Endothelial cell of umbilical vein (primary cell): Measurements from ENCODE around the gene ABCA10. TPM values are rescaled to one million over a fixed set of nuclear protein-coding genes. Genes with fewer than 3 reads are reported as not detected.

Experiments
- BruUV-seq: library from RNA; stranded (reverse); fragments of 400-500 nt; replicated peaks from 2 replicates; lab custom pipeline; 2021; lab: Mats Ljungman, UMichigan
- CTCF ChIA-PET: fragments of 300-600, 350-600 bp; sonication (Branson Sonifier 250); formaldehyde crosslinking; loops from one replicate; lab custom pipeline; 2021; ENCODE audit warnings: antibody characterized with exemption, inconsistent platforms; lab: Charles Lee
- POLR2A ChIA-PET: fragments of 300-600, 350-600 bp; sonication (Branson Sonifier 250); formaldehyde crosslinking; loops from one replicate; lab custom pipeline; 2021; ENCODE audit warnings: antibody characterized with exemption, inconsistent platforms; lab: Charles Lee
- DNase-seq: peaks from one replicate; pipeline ENCODE4 v3.0.0-alpha.2; 2011; ENCODE audit warnings: low read depth, low spot score
- FAIRE-seq: peaks from 2 replicates; lab custom pipeline; 2011; peaks lifted over from hg19 to GRCh38; lab: Jason Lieb, UNC
- H2AFZ ChIP-seq: 2 replicates; pipeline ENCODE4 v1.6.0; 2012; ENCODE audit warnings: low read depth, low read length, control low read depth, inconsistent platforms
- H3K27ac ChIP-seq: 2 replicates; pipeline ENCODE4 v1.5.1; 2011; ENCODE audit warnings: low read depth, mild to moderate bottlenecking, control low read depth, low read length, moderate library complexity; ENCODE audit not compliant: insufficient read depth
- H3K27me3 ChIP-seq, 2 experiments: 2 replicates each; pipeline versions ENCODE4 v1.6.0 to v1.6.1; 2011; ENCODE audit warnings: low read length in 2 of 2, mixed read lengths in 1 of 2; ENCODE audit not compliant: control insufficient read depth in 2 of 2, insufficient read depth in 2 of 2
- H3K36me3 ChIP-seq, 2 experiments: 2 replicates in 1 of 2; 3 replicates in 1 of 2; pipeline ENCODE4 v1.5.1; 2011; ENCODE audit warnings: low read length in 2 of 2, mild to moderate bottlenecking in 1 of 2, moderate library complexity in 1 of 2; ENCODE audit not compliant: control insufficient read depth in 2 of 2, insufficient read depth in 2 of 2; ENCODE audit errors: extremely low read depth in 1 of 2
- H3K4me1 ChIP-seq: 3 replicates; pipeline ENCODE4 v1.5.1; 2011; ENCODE audit warnings: mild to moderate bottlenecking, low read length; ENCODE audit not compliant: control insufficient read depth, insufficient read depth; ENCODE audit errors: extremely low read depth
- H3K4me2 ChIP-seq: 2 replicates; pipeline ENCODE4 v1.6.1; 2011; ENCODE audit warnings: low read length, control low read depth, mixed read lengths; ENCODE audit not compliant: insufficient read depth
- H3K4me3 ChIP-seq, 3 experiments: fragments of 200-600 bp in 1 of 3; sonication (generic), shearing (Covaris generic) in 1 of 3; replicated peaks in 1 of 3; 2 replicates each; pipeline ENCODE4 v1.5.1; 2011 to 2016; ENCODE audit warnings: control low read depth in 3 of 3, low read length in 3 of 3, mild to moderate bottlenecking in 2 of 3, inconsistent platforms in 1 of 3, low read depth in 1 of 3, moderate library complexity in 1 of 3; ENCODE audit not compliant: insufficient read depth in 1 of 3
- H3K79me2 ChIP-seq: 2 replicates; pipeline ENCODE4 v1.6.0; 2012; ENCODE audit warnings: low read length, inconsistent platforms; ENCODE audit not compliant: control insufficient read depth, insufficient read depth
- H3K9ac ChIP-seq: replicated peaks from 2 replicates; pipeline ENCODE3; 2011; ENCODE audit warnings: low read length, control low read depth; ENCODE audit not compliant: insufficient read depth; ENCODE audit errors: extremely low read depth
- H3K9me1 ChIP-seq: replicated peaks from 3 replicates; pipeline ENCODE4 v1.6.0; 2011; ENCODE audit warnings: mild to moderate bottlenecking, low read length; ENCODE audit not compliant: control insufficient read depth, insufficient read depth; ENCODE audit errors: extremely low read depth
- H3K9me3 ChIP-seq: replicated peaks from 2 replicates; pipeline ENCODE4 v1.5.1; 2012; ENCODE audit warnings: low read length, inconsistent platforms; ENCODE audit not compliant: control insufficient read depth, insufficient read depth
- H4K20me1 ChIP-seq: replicated peaks from 2 replicates; pipeline ENCODE3; 2011; ENCODE audit warnings: mild to moderate bottlenecking, low read length; ENCODE audit not compliant: control insufficient read depth, insufficient read depth; ENCODE audit errors: extremely low read depth
- EZH2 ChIP-seq: IDR thresholded peaks from 2 replicates; pipeline ENCODE4 v1.6.1; 2012; ENCODE audit warnings: borderline replicate concordance, low read depth, mild to moderate bottlenecking, moderate library complexity, low read length, inconsistent platforms; ENCODE audit not compliant: severe bottlenecking
- FOS ChIP-seq: IDR thresholded peaks from 2 replicates; pipeline ENCODE4 v1.6.1; 2011; ENCODE audit warnings: mild to moderate bottlenecking, low read length, moderate library complexity, borderline replicate concordance; ENCODE audit not compliant: insufficient read depth
- GATA2 ChIP-seq: IDR thresholded peaks from 2 replicates; pipeline ENCODE4 v1.7.0; 2011; ENCODE audit warnings: low read depth, mild to moderate bottlenecking, moderate library complexity, mixed read lengths, low read length; ENCODE audit not compliant: insufficient read length, insufficient read depth
- JUN ChIP-seq: IDR thresholded peaks from 2 replicates; pipeline ENCODE4 v1.6.1; 2011; ENCODE audit warnings: borderline replicate concordance, low read depth; ENCODE audit not compliant: insufficient read length, insufficient read depth
- MYC ChIP-seq: IDR thresholded peaks from one replicate; pipeline ENCODE4 v1.6.1; 2011; ENCODE audit warnings: mild to moderate bottlenecking, low read depth, low read length
- POLR2A ChIP-seq: IDR thresholded peaks from 2 replicates; pipeline ENCODE4 v1.6.1; 2012; ENCODE audit warnings: low read depth, mild to moderate bottlenecking, control low read depth, low read length
- POLR2AphosphoS5 ChIP-seq: IDR thresholded peaks from 2 replicates; pipeline ENCODE4 v1.6.1; 2012; ENCODE audit warnings: low read depth, mild to moderate bottlenecking, control low read depth, low read length, moderate library complexity; ENCODE audit not compliant: insufficient read depth
- dilution Hi-C: fragments of 300-500 bp; cut with MboI; formaldehyde crosslinking; loops from one replicate; pipeline ENCODE4 v1.15.0; 2019; ENCODE audit warnings: low sequenced_read_pairs; ENCODE audit not compliant: extremely low pct_ligation_motif_present
- intact Hi-C: fragments of 100-400 bp; cut with micrococcal nuclease; formaldehyde crosslinking; loops from one replicate; pipeline ENCODE4 v1.10.0; 2022
- polyA plus RNA-seq, 4 experiments: library from polyadenylated mRNA; depleted of rRNA in 3 of 4; stranded (reverse) in 3 of 4; unstranded in 1 of 4; fragments of >200 nt; gene quantifications; 2 replicates each; pipeline versions ENCODE4 v1.2.1 to v1.2.3, GENCODE V29; 2011 to 2012; ENCODE audit warnings: missing spikeins in 1 of 4
- total RNA-seq: library from RNA; stranded (reverse); gene quantifications from 2 replicates; pipeline ENCODE4 v1.2.3, GENCODE V29; 2021
- TF ChIP-seq, protein P1 (sequence below), 2 donors: IDR thresholded peaks; 1 replicate in 1 of 2; 2 replicates in 1 of 2; pipeline ENCODE4 v1.5.1; 2011; ENCODE audit warnings: low read length in 2 of 2, mild to moderate bottlenecking in 2 of 2, moderate library complexity in 2 of 2, control low read depth in 1 of 2, inconsistent platforms in 1 of 2, low read depth in 1 of 2; ENCODE audit not compliant: insufficient read depth in 1 of 2; ENCODE audit errors: extremely low read depth in 1 of 2
- TF ChIP-seq, protein P2 (sequence below): IDR thresholded peaks from 2 replicates; pipeline ENCODE4 v1.6.1; 2011; ENCODE audit not compliant: insufficient read depth, insufficient read length

The ABCA10 gene
- total and polyA plus RNA-seq, 2 donors (not counting 3 experiments of a cell fraction or from before 2014, with no cell fraction given) = 0.22 to 2.1 TPM

DNA sequence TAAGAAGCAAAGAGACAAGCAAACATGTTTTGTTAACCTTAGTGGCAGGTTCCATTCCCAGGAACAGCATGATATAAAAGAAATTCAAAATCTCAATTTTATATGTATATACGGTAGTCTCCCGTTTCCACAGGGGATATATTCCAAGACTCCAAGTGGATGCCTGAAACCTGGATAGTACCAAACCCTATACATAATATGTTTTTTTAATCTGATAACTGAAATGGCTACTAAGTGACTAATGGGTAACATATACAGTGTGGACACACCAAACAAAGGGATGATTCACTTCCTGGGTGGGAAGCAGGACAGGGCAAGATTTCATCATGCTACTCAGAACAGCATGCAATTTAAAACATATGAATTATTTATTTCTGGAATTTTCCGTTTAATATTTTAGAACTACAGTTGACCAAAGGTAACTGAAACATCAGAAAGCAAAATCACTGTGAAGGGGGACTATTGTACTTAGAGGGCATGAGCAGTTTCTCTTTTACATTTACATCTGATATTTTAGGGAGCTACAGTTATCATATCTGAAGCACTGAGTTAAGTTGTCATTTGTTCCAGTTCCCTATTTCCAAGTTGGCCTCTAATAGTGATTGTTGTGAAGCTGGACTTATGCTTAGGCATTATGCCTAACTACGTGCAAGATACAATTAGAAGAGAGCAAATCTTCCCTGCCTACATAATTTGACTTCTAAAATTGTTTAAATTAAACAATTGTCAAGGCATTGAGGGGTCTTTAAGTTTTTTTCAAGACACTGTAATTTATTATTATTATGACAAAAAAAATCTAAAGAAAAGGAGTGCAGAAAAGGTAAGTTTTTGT, 52.8 kb downstream of the ABCA10 start:
- ChIA-PET CTCF (no interaction called here), POLR2A (no interaction called here)
- Histone ChIP-seq H3K79me2 (no peaks in the 10 kb centered on the region), H3K27me3 (no peaks in the 10 kb centered on the region), H3K36me3 (no peaks in the 10 kb centered on the region), H2AFZ (peak overlapping the region; percentile 32), H3K4me1 (peaks cover 11% of the 10 kb centered on the region), H3K9me1 (no peaks in the 10 kb centered on the region), H3K4me2 (peak overlapping the region; percentile 16), H3K9ac (no peak overlapping the region), H3K27ac (peak overlapping the region; percentile 16), H3K9me3 (no peaks in the 10 kb centered on the region), H4K20me1 (no peaks in the 10 kb centered on the region), H3K4me3 (no peak overlapping the region)
- TF ChIP-seq FOS (peak; percentile 35), GATA2 (peak; percentile 72), EZH2 (no peak), POLR2A (no peak), MYC (no peak), POLR2AphosphoS5 (peak; percentile 35), JUN (peak; percentile 18)
- TF ChIP-seq, protein P1, sequence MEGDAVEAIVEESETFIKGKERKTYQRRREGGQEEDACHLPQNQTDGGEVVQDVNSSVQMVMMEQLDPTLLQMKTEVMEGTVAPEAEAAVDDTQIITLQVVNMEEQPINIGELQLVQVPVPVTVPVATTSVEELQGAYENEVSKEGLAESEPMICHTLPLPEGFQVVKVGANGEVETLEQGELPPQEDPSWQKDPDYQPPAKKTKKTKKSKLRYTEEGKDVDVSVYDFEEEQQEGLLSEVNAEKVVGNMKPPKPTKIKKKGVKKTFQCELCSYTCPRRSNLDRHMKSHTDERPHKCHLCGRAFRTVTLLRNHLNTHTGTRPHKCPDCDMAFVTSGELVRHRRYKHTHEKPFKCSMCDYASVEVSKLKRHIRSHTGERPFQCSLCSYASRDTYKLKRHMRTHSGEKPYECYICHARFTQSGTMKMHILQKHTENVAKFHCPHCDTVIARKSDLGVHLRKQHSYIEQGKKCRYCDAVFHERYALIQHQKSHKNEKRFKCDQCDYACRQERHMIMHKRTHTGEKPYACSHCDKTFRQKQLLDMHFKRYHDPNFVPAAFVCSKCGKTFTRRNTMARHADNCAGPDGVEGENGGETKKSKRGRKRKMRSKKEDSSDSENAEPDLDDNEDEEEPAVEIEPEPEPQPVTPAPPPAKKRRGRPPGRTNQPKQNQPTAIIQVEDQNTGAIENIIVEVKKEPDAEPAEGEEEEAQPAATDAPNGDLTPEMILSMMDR (IDR thresholded peaks at IDR 0.05; ENCODE audit: extremely low read depth in 1 of 2, insufficient read depth in 1 of 2, low read depth in 1 of 2, low read length in 2 of 2) = no peak
- TF ChIP-seq, protein P2, sequence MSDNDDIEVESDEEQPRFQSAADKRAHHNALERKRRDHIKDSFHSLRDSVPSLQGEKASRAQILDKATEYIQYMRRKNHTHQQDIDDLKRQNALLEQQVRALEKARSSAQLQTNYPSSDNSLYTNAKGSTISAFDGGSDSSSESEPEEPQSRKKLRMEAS = no peak
- DNase-seq (peak; percentile 42), FAIRE-seq (no peak)
- BruUV-seq = no TSS peak
- dilution Hi-C loops (no loop called here), intact Hi-C loops (loop anchor here (5.0 kb wide), 1 partner anchor 129 kb away; no protein-coding TSS in a partner anchor)
